Nephron progenitor cell (in vitro differentiated cells): ENCODE data around the gene MLH3.
A peak's percentile ranks its signal among the peaks of the same experiment; 100 is the strongest.

ENCODE experiments used
- DNase-seq: peaks from one replicate; pipeline ENCODE4 v3.0.0; 2021
- H3K27ac Mint-ChIP-seq: 2 replicates; pipeline ENCODE4 v1.8.0; 2021; ENCODE audit warnings: mild to moderate bottlenecking, moderate library complexity, mixed read lengths
- H3K27me3 Mint-ChIP-seq: 2 replicates; pipeline ENCODE4 v1.8.0; 2021; ENCODE audit warnings: mild to moderate bottlenecking, low read depth, mixed read lengths; ENCODE audit not compliant: poor library complexity
- H3K36me3 Mint-ChIP-seq: 2 replicates; pipeline ENCODE4 v1.8.0; 2021; ENCODE audit warnings: low read depth, mixed read lengths
- H3K4me1 Mint-ChIP-seq: 2 replicates; pipeline ENCODE4 v1.8.0; 2021; ENCODE audit warnings: mixed read lengths
- H3K4me3 Mint-ChIP-seq: 2 replicates; pipeline ENCODE4 v1.8.0; 2021; ENCODE audit warnings: mild to moderate bottlenecking, moderate library complexity, mixed read lengths
- H3K9me3 Mint-ChIP-seq: 2 replicates; pipeline ENCODE4 v1.8.0; 2021; ENCODE audit warnings: mild to moderate bottlenecking, moderate library complexity, mixed read lengths
- TF ChIP-seq, protein P1 (sequence below): fragments of 200-600 bp; sonication (generic); IDR thresholded peaks from 2 replicates; pipeline ENCODE4 v1.5.0; 2021; ENCODE audit warnings: antibody characterized with exemption

The MLH3 gene

GRCh38 chr14:75053396-75054291, 2.4 kb upstream of the MLH3 start:
- Mint-ChIP-seq H3K27me3 (peaks cover 6% of the 10 kb centered on the region), H3K4me1 (peaks cover 6% of the 10 kb centered on the region), H3K9me3 (peaks cover 26% of the 10 kb centered on the region), H3K27ac (no peak overlapping the region), H3K36me3 (peaks cover 56% of the 10 kb centered on the region), H3K4me3 (no peak overlapping the region)
- TF ChIP-seq, protein P1, sequence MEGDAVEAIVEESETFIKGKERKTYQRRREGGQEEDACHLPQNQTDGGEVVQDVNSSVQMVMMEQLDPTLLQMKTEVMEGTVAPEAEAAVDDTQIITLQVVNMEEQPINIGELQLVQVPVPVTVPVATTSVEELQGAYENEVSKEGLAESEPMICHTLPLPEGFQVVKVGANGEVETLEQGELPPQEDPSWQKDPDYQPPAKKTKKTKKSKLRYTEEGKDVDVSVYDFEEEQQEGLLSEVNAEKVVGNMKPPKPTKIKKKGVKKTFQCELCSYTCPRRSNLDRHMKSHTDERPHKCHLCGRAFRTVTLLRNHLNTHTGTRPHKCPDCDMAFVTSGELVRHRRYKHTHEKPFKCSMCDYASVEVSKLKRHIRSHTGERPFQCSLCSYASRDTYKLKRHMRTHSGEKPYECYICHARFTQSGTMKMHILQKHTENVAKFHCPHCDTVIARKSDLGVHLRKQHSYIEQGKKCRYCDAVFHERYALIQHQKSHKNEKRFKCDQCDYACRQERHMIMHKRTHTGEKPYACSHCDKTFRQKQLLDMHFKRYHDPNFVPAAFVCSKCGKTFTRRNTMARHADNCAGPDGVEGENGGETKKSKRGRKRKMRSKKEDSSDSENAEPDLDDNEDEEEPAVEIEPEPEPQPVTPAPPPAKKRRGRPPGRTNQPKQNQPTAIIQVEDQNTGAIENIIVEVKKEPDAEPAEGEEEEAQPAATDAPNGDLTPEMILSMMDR, result no peak
- no peak for DNase-seq

DNA sequence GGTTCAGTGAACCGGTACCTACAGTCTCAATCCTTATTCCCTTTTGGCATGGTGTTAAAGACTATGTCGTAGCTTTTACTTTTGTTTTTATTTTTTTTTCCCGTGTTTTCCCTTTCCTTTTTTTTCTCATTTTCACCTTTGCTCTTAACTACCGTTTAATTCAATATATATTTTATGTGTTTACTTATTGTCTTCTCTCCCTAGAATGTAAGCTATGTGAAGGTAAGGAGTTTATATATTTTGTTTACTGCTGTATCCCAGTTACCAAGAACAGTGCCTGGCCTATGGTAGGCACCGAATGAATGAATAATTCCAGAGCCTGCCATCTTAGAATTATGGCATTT, 261 bp upstream of the MLH3 start:
- H3K4me3 Mint-ChIP-seq, result peak overlapping the region; percentile 87
- H3K27me3 Mint-ChIP-seq, result peaks cover 6% of the 10 kb centered on the region
- TF ChIP-seq, protein P1, result no peak
- H3K27ac Mint-ChIP-seq, result peak overlapping the region; percentile 85
- no peak for DNase-seq
- peaks cover 62% of the 10 kb centered on the region for H3K36me3 Mint-ChIP-seq
- H3K4me1 Mint-ChIP-seq, result peaks cover 6% of the 10 kb centered on the region
- H3K9me3 Mint-ChIP-seq, result peaks cover 42% of the 10 kb centered on the region

GRCh38 chr14:75049731-75050201, 1.5 kb downstream of the MLH3 start:
- H3K9me3 Mint-ChIP-seq, result peaks cover 45% of the 10 kb centered on the region
- DNase-seq, result no peak
- peaks cover 6% of the 10 kb centered on the region for H3K27me3 Mint-ChIP-seq
- peaks cover 6% of the 10 kb centered on the region for H3K4me1 Mint-ChIP-seq
- TF ChIP-seq, protein P1, result no peak
- H3K27ac Mint-ChIP-seq, result no peak overlapping the region
- H3K4me3 Mint-ChIP-seq, result peak overlapping the region; percentile 75
- peaks cover 64% of the 10 kb centered on the region for H3K36me3 Mint-ChIP-seq

GRCh38 chr14:75049136-75049535, 2.1 kb downstream of the MLH3 start:
- Mint-ChIP-seq H3K27me3 (peaks cover 6% of the 10 kb centered on the region), H3K36me3 (peaks cover 65% of the 10 kb centered on the region), H3K9me3 (peaks cover 45% of the 10 kb centered on the region), H3K4me1 (peaks cover 6% of the 10 kb centered on the region), H3K27ac (no peak overlapping the region), H3K4me3 (no peak overlapping the region)
- TF ChIP-seq, protein P1, result no peak
- DNase-seq, result no peak

- TF ChIP-seq, protein P1, result no peak
- H3K9me3 Mint-ChIP-seq, result peaks cover 45% of the 10 kb centered on the region
- no peak for DNase-seq
- H3K4me3 Mint-ChIP-seq, result no peak overlapping the region
- no peak overlapping the region for H3K27ac Mint-ChIP-seq
- H3K36me3 Mint-ChIP-seq, result peaks cover 70% of the 10 kb centered on the region
- peaks cover 6% of the 10 kb centered on the region for H3K4me1 Mint-ChIP-seq
- peaks cover 6% of the 10 kb centered on the region for H3K27me3 Mint-ChIP-seq
These were observed 3.2 kb downstream of the MLH3 start for GRCh38 chr14:75048101-75048500.

DNA sequence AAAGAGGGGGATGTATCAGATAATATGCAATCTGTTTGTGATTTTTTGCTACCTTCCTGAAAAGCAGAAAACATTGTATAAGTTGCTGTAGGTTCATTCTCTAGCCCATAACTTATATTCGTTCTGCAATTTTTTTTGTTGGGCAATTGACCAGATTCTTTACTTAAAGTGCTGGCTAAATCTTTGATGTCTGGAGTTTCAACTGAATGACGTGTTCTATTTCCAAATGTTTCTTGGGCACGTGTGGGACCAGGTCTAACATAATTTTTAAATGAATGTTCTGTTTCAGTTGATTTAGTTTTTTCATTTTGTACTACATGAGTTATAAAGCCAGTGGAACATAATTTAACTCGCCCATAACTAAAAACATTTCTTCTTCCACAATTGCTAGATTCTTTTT, 3.8 kb downstream of the MLH3 start:
- Mint-ChIP-seq H3K9me3 (peaks cover 45% of the 10 kb centered on the region), H3K36me3 (peaks cover 68% of the 10 kb centered on the region), H3K27ac (no peak overlapping the region), H3K4me3 (no peak overlapping the region), H3K27me3 (peaks cover 4% of the 10 kb centered on the region), H3K4me1 (peaks cover 6% of the 10 kb centered on the region)
- DNase-seq, result no peak
- TF ChIP-seq, protein P1, result no peak
